Esophagus (tissue), 2 donors: Measurements from ENCODE around the gene TRMT1. TPM values are rescaled to one million over a fixed set of nuclear protein-coding genes. Genes with fewer than 3 reads are reported as not detected.

Experiments used
- H3K27ac ChIP-seq, 2 donors: one replicate each; pipeline ENCODE4 v1.5.1; 2013; ENCODE audit warnings: low read depth in 2 of 2, mild to moderate bottlenecking in 2 of 2, inconsistent platforms in 1 of 2, low read length in 1 of 2, moderate library complexity in 1 of 2
- H3K27me3 ChIP-seq, 2 donors: one replicate each; pipeline ENCODE4 v1.6.1; 2013; ENCODE audit warnings: low read length in 2 of 2, control low read depth in 1 of 2, mild to moderate bottlenecking in 1 of 2; ENCODE audit not compliant: insufficient read depth in 2 of 2, control insufficient read depth in 1 of 2
- H3K36me3 ChIP-seq, 2 donors: one replicate each; pipeline ENCODE4 v1.6.1; 2013; ENCODE audit warnings: low read length in 1 of 2; ENCODE audit not compliant: control insufficient read depth in 2 of 2, insufficient read depth in 2 of 2
- H3K4me1 ChIP-seq, 2 donors: one replicate each; pipeline ENCODE4 v1.6.1; 2013; ENCODE audit warnings: low read length in 1 of 2; ENCODE audit not compliant: control insufficient read depth in 2 of 2, insufficient read depth in 2 of 2
- H3K4me3 ChIP-seq, 2 donors: one replicate each; pipeline ENCODE4 v1.5.1; 2013; ENCODE audit warnings: low read length in 2 of 2, mild to moderate bottlenecking in 2 of 2, low read depth in 1 of 2, moderate library complexity in 1 of 2
- H3K9me3 ChIP-seq, 2 donors: one replicate each; pipeline ENCODE4 v1.6.1; 2013; ENCODE audit warnings: mild to moderate bottlenecking in 2 of 2, low read depth in 1 of 2, low read length in 1 of 2, moderate library complexity in 1 of 2; ENCODE audit not compliant: control insufficient read depth in 2 of 2, insufficient read depth in 1 of 2
- WGBS, 2 donors: extraction: QIAGEN DNeasy Blood & Tissue Kit; methylation state at CpG; one replicate each; pipeline ENCODE4 v1.1.7; 2013; 5-methylcytosine and 5-hydroxymethylcytosine counted together
- polyA plus RNA-seq, 2 donors: library from polyadenylated mRNA; stranded (reverse); fragments of 200-250 nt; gene quantifications; one replicate each; pipeline ENCODE4 v1.2.3, GENCODE V29; 2013
- donor health status: healthy with polysubstance abuse.
- donor health status: Bipolar disorder and iron deficiency.

The TRMT1 gene
- polyA plus RNA-seq, 2 donors: 34.0 to 59.5 TPM

DNA sequence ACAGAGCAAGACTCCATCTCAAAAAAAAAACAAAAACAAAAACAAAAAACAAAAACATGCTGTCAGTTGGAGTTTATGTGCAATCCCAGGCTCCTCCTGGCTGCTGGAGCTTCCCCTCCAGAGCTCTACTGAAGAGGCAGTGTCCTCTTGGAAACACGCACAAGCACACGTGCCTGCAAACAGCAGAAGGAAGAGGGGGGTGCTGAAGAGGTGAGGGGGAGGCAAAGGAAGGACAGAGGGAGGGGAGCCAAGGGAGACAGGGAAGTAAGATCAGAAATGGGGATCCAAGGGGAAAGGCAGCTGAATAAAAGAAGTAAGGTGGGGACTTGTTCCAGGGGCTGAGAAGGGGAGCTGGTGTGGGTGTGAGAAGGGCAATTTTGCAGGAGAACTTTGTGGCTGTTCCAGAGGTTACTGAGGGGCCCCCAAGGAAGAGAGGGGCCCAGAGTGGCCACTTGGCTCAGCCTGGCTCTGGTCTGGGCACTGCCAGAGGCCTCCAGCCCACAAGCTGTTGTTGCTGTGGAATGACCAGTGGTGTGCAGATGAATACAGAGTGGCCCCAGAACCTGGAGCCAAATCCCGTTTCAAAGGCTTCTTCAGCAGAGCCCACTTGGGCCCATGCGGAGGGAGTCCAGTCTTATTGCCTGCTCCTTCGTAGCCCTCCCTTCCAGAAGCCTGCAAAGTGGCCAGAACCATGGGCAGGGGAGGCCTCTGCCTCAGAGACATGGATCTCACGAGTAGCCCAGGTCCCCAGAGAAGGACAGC lies 48.3 kb downstream of the TRMT1 start:
- Histone ChIP-seq H3K4me3 (no peak overlapping the region), H3K27ac (no peak overlapping the region), H3K9me3 (no peaks in the 10 kb centered on the region), H3K4me1 (peaks cover 5 to 6% of the 10 kb centered on the region in 2 donors), H3K36me3 (peaks cover 0 to 7% of the 10 kb centered on the region in 2 donors), H3K27me3 (no peaks in the 10 kb centered on the region)
- WGBS, 2 donors: 61 to 66% methylated on average over 6 of the region's 6 CpGs

DNA sequence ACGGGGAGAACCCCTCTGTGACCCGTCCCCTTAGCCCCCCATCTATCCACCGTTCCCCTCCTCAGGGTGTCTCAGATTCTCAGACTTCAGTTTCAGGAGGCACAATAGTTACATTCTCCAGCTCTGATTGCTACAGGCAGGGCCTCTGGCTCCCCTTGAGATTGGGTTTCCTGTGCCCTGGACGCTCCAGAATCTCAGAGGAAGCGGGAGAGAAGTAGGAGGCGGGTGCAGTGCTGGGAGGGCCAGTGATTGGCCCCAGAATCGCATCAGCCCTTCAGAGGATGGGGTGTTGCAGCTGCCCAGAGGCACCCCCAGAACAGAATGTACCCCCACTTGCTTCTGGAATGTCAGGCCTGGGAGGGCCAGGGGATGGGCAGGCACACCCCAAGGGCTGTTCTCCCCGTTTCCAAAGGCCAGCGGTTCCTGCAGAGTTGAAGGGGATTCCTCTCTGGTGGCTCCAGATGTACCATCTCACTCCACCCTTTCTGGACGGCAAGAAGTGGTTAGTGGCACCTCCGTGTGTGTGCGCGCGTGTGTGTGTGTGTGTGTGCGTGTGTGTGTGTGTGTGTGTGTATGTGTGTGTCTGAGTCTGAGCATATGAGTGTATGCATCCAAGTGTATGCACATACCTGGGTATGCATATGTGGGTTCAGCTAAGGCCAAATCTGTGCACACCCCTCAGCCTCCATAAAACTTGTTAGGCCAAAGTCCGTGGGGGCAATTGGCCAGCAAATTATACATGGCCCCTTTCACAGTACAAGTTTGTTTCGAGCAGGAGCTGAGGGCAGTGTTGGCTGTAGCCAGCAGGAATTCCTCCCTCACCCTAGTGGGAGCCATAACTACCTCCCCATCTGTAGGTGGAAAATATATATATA lies 49.4 kb downstream of the TRMT1 start:
- 72 to 75% methylated on average over 17 of the region's 17 CpGs for WGBS, 2 donors
- H3K36me3 ChIP-seq: peaks cover 0 to 4% of the 10 kb centered on the region in 2 donors
- no peaks in the 10 kb centered on the region for H3K27me3 ChIP-seq
- no peak overlapping the region for H3K4me3 ChIP-seq
- peak overlapping the region in 1 of 2 donors; percentile 18 for H3K27ac ChIP-seq
- peaks cover 6% of the 10 kb centered on the region in 2 donors for H3K4me1 ChIP-seq
- H3K9me3 ChIP-seq: no peaks in the 10 kb centered on the region

DNA sequence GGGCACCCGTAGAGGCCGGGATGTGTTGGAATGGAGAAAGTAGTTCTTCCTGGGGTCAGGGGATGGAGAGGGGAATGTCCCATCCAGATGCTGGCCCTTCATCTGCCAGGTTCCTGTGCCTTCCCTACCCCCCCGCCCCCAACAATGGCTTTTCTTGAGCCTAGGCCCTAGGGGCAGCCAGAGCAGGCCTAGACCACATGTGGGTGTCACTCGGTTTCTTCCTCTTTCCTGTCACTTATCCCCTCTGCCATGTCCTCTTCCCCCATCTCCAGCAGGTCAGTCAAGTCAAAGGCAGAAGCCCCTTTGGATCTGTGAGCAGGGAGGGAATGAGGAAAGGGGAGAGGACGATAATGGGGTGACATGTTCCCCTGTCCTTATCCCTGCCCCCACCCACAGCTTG lies 50.3 kb downstream of the TRMT1 start:
- peaks cover 0 to 5% of the 10 kb centered on the region in 2 donors for H3K36me3 ChIP-seq
- H3K4me3 ChIP-seq: no peak overlapping the region
- peaks cover 6 to 11% of the 10 kb centered on the region in 2 donors for H3K4me1 ChIP-seq
- H3K27ac ChIP-seq: peak overlapping the region in 1 of 2 donors; percentile 42
- H3K27me3 ChIP-seq: no peaks in the 10 kb centered on the region
- 65 to 69% methylated on average over 5 of the region's 5 CpGs for WGBS, 2 donors
- no peaks in the 10 kb centered on the region for H3K9me3 ChIP-seq

DNA sequence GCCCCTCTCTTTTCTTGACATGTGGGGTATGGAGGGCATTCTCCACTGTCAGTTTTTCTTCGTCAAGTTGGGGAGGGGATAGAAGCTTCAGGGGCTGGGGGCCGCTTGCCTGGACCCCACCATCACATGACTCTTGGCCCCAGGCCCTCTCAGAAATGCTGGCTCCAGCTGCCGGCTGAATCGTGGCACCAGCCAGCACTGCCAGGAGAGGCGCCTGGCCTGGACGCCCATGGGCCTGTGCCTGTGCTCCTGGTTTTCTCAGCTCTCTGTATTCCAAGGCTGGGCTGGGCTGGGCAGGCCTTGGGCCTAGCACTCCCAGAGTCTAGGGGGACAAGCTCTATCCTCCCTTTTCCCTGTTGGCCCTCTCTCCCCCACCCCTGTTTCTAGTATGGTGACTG lies 52.4 kb downstream of the TRMT1 start:
- 43 to 46% methylated on average over 6 of the region's 6 CpGs for WGBS, 2 donors
- peaks cover 6 to 22% of the 10 kb centered on the region in 2 donors for H3K4me1 ChIP-seq

DNA sequence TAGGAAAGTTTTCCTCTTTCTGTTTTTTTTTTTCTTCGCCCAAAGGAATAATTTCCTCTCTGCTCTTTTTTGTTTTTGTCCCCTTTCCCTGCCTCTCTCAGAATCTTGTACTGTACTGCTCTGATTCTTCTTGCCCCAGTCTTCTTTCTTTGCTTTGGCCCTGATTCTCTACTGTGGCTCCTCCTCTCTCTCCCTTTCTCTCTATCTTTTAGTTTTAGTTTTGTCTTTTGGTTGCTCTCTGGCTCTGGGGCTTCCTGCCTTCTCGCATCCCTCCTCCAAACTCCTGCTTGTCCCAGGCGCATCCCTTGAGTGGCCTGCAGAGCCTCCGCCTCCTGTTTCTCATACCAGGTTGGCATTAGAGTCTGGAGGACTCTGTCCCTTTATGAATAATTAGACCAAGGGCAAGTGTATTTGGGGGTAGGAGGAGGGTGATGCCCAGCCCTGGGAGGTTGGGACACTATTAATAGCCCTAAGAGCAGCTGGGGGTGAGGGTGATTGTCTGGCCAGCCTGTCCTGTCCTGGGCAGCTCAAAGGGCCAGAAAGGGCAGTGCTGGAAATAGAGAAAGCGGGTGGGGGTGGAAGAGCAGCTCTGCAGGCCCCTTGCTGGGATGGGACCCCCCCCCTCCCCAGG lies 53.0 kb downstream of the TRMT1 start:
- Histone ChIP-seq H3K4me3 (no peak overlapping the region), H3K36me3 (peaks cover 0 to 3% of the 10 kb centered on the region in 2 donors), H3K4me1 (peaks cover 7 to 22% of the 10 kb centered on the region in 2 donors), H3K27ac (peak overlapping the region in 1 of 2 donors; percentile 29), H3K9me3 (no peaks in the 10 kb centered on the region), H3K27me3 (no peaks in the 10 kb centered on the region)
- 72 to 74% methylated on average over 5 of the region's 5 CpGs for WGBS, 2 donors

More for the DNA sequence above, 52.4 kb downstream of the TRMT1 start:
- no peak overlapping the region for H3K4me3 ChIP-seq
- no peaks in the 10 kb centered on the region for H3K9me3 ChIP-seq
- peaks cover 0 to 5% of the 10 kb centered on the region in 2 donors for H3K36me3 ChIP-seq
- H3K27me3 ChIP-seq: no peaks in the 10 kb centered on the region
- peak overlapping the region in 1 of 2 donors; percentile 29 for H3K27ac ChIP-seq

DNA sequence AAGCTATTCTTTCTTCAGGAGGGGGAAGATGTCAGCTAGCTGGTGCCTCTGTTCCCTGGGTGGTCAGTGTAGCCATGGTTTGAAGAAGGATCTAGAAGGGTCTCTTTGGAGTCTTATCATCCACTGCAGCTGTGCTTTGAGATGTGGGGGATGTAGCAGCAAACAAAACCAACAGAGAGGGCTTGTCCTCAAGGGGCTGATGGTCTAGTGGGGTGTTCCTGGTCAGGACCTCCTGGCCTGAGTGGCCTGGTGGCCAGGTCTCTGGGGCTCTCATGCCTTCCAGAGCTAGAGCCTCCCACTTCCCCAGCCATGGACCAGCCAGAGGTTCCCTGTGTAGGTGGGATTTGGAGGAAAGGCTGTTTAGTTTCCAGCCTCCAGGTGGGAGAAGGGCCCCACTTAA lies 54.2 kb downstream of the TRMT1 start:
- Histone ChIP-seq H3K27me3 (no peaks in the 10 kb centered on the region), H3K4me1 (peaks cover 7 to 22% of the 10 kb centered on the region in 2 donors), H3K4me3 (no peak overlapping the region), H3K9me3 (no peaks in the 10 kb centered on the region), H3K27ac (peak overlapping the region in 1 of 2 donors; percentile 13), H3K36me3 (peaks cover 0 to 3% of the 10 kb centered on the region in 2 donors)

DNA sequence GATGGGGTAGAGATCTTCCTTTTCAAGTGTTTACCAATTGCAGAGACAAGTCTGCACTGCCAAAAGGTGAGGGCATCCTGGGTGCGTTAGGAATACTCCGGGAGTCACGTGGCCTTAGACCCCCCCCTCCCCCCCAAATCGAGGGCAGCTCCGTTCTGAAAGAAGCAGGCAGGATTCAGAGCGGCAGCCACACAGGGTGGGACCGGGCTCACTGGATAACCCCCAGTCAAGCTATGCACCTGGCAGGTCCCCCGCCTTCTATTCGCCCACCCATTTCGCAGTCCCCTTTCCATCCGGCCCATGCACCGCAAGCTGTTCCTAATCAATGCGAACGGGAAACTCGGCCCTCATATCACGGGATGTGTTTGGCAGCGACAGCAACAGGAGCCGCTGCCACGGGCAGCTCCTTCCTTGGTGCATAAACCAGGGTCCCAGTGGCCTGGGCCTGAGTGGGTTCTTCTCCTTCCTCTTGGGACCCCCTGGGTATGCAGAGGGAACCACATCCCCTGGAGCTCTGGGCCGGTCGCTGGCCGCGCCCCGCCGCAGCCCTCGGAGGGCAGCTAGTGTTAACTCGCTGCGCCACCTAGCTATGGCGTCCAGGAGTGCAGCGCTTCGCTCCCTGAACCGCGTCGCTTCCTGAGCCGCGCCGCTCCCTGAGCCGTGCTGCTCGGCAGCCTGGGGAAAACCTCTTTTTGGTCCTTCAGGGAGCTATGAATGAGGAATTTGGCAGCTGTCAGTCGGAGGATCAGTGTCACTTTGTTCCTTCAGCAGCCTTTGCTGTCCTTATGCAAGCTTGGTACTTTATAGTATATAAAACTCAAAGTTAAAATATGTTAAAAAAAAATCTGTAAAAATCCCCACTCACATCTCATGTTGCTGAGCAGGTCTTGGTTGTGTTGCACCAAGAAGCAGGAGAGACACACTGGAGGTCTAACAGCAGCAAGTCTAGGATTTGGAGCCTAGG lies 55.3 kb downstream of the TRMT1 start:
- Histone ChIP-seq H3K9me3 (no peaks in the 10 kb centered on the region), H3K4me1 (peaks cover 5 to 29% of the 10 kb centered on the region in 2 donors), H3K36me3 (peaks cover 0 to 3% of the 10 kb centered on the region in 2 donors), H3K27ac (peak overlapping the region; percentile 39 to 86), H3K4me3 (peak overlapping the region; percentile 30 to 46), H3K27me3 (no peaks in the 10 kb centered on the region)
- WGBS, 2 donors: 1 to 2% methylated on average over 40 of the region's 40 CpGs

DNA sequence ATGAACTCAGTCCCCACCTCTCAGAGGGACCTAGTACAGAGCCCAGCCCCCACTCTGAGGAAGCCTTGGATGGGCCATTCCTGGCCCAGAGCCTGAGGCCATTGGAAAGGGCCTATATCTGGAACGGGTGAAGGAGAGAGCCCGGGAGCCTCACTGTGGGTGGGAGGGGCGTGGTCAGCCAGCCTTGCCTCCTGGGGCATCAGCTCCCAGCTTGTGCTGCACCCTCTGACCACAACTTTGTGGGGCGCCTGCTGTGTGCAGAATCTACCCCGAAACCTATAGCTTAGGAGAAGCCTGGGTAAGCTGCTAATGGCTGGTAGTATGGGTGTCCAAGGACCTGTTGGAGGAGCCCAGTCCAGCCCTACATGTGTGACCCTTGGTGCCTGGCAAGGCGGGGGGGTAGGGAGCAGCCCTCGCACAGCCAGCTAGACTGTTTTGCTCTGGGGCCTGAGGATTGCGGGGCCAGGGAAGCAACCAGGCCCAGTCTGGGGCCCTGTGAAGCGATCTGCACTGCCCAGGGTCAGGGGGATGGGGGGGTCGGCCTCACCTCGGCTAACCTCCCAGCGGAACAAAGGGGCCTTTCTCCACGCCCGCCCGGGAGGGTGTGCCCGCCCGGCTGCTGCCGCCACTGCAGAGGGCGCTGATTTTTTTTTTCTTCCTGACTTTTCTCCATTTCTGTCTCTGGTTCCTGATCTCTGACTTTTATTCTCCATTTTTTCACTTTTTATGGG lies 56.1 kb downstream of the TRMT1 start:
- H3K27me3 ChIP-seq: no peaks in the 10 kb centered on the region
- no peak overlapping the region for H3K4me3 ChIP-seq
- no peaks in the 10 kb centered on the region for H3K9me3 ChIP-seq
- WGBS, 2 donors: 21 to 24% methylated on average over 19 of the region's 19 CpGs
- peak overlapping the region; percentile 61 to 86 for H3K27ac ChIP-seq
- peaks cover 9 to 35% of the 10 kb centered on the region in 2 donors for H3K4me1 ChIP-seq
- H3K36me3 ChIP-seq: peaks cover 0 to 3% of the 10 kb centered on the region in 2 donors
